CD8-positive, alpha-beta memory T cell (primary cell): ENCODE data around the gene VEZF1. TPM values are rescaled to one million over a fixed set of nuclear protein-coding genes. Genes with fewer than 3 reads are reported as not detected.
"Not testable (repeated sequence)": the region's sequence is repeated elsewhere in the genome, so short reads cannot be mapped to it uniquely, and the experiment has no call there.

ENCODE experiments used
- CTCF ChIA-PET: fragments of 350-600 bp; sonication (Branson Sonifier 250); formaldehyde crosslinking; loops from one replicate; lab custom pipeline; 2021; ENCODE audit warnings: antibody characterized with exemption; lab: Charles Lee
- POLR2A ChIA-PET: fragments of 350-600 bp; sonication (Branson Sonifier 250); formaldehyde crosslinking; loops from one replicate; lab custom pipeline; 2021; ENCODE audit warnings: antibody characterized with exemption; lab: Charles Lee
- DNase-seq, 5 donors: peaks; one replicate each; pipeline versions ENCODE4 v3.0.0 to v3.0.0-alpha.2; 2020 to 2022; ENCODE audit warnings: mixed read lengths in 1 of 5
- H3K27ac ChIP-seq: one replicate; pipeline ENCODE4 v1.7.0; 2013; ENCODE audit warnings: low read depth, mild to moderate bottlenecking, low read length, moderate library complexity
- H3K27me3 ChIP-seq: 2 replicates; pipeline ENCODE4 v1.7.0; 2013; ENCODE audit warnings: low read length, mild to moderate bottlenecking; ENCODE audit not compliant: insufficient read depth, poor library complexity, severe bottlenecking
- H3K36me3 ChIP-seq: 2 replicates; pipeline ENCODE4 v1.7.0; 2013; ENCODE audit warnings: mild to moderate bottlenecking, low read length, moderate library complexity; ENCODE audit not compliant: insufficient read depth
- H3K4me1 ChIP-seq: 2 replicates; pipeline ENCODE4 v1.7.0; 2013; ENCODE audit warnings: mild to moderate bottlenecking, low read length, moderate library complexity; ENCODE audit not compliant: insufficient read depth
- H3K4me3 ChIP-seq: 2 replicates; pipeline ENCODE4 v1.7.0; 2013; ENCODE audit warnings: mild to moderate bottlenecking, low read length
- H3K9me3 ChIP-seq: 2 replicates; pipeline ENCODE4 v1.7.0; 2013; ENCODE audit warnings: mild to moderate bottlenecking, low read length
- H3K27ac Mint-ChIP-seq, 8 donors: one replicate each; pipeline ENCODE4 v1.8.0; 2020 to 2021; ENCODE audit warnings: mixed read lengths in 8 of 8, mild to moderate bottlenecking in 6 of 8, inconsistent platforms in 3 of 8, moderate library complexity in 3 of 8
- H3K27me3 Mint-ChIP-seq, 2 donors: one replicate each; pipeline ENCODE4 v1.8.0; 2020 to 2021; ENCODE audit warnings: mixed read lengths in 2 of 2, mild to moderate bottlenecking in 1 of 2, moderate library complexity in 1 of 2
- H3K36me3 Mint-ChIP-seq, 3 donors: one replicate each; pipeline ENCODE4 v1.8.0; 2020 to 2021; ENCODE audit warnings: mixed read lengths in 3 of 3, inconsistent platforms in 1 of 3, mild to moderate bottlenecking in 1 of 3
- H3K4me1 Mint-ChIP-seq, 3 donors: one replicate each; pipeline ENCODE4 v1.8.0; 2020 to 2021; ENCODE audit warnings: mixed read lengths in 3 of 3, inconsistent platforms in 1 of 3, mild to moderate bottlenecking in 1 of 3
- H3K4me3 Mint-ChIP-seq, 7 donors: one replicate each; pipeline ENCODE4 v1.8.0; 2020 to 2021; ENCODE audit warnings: mixed read lengths in 7 of 7, mild to moderate bottlenecking in 6 of 7, moderate library complexity in 4 of 7, inconsistent platforms in 2 of 7
- H3K9me3 Mint-ChIP-seq, 5 donors: one replicate each; pipeline ENCODE4 v1.8.0; 2020 to 2022; ENCODE audit warnings: mixed read lengths in 5 of 5, mild to moderate bottlenecking in 3 of 5, moderate library complexity in 2 of 5, inconsistent platforms in 1 of 5
- polyA plus RNA-seq: library from polyadenylated mRNA; unstranded; fragments of 300-500 nt; fragmentation: Illumina TruSeq; gene quantifications from one replicate; pipeline ENCODE4 v1.2.3, GENCODE V29; 2021
- total RNA-seq, 2 experiments: library from RNA; stranded (reverse); gene quantifications; one replicate each; pipeline ENCODE4 v1.2.3, GENCODE V29; 2021

The VEZF1 gene
- total and polyA plus RNA-seq, 3 experiments from 2014 or later, result 29.1 to 50.8 (median 29.5) TPM

DNA sequence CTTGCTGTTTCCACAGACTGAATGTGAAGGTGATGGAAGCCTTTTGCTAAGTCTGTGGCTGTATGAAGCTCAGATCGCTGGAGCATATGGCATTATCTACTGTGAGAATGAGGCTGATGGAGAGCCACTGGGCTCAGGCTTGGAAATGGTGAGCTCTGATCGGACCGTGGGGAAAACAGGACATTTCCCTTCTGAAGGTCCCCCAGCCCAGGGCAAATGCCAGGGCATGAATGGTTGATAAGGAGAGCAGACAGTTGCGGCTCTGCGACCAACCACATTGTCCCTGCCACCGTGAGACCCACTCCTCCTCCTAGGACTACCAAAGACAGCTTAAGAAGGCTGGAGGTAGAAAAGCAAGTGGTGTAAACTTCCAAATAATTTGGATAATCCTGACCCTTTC, 28.1 kb downstream of the VEZF1 start:
- Mint-ChIP-seq H3K4me1 (peaks cover 12 to 22% (median 14%) of the 10 kb centered on the region in 3 donors), H3K4me3 (no peak overlapping the region), H3K27ac (peak overlapping the region in 1 of 8 donors; percentile 66), H3K36me3 (peaks cover 0 to 6% (median 0%) of the 10 kb centered on the region in 3 donors), H3K27me3 (peaks cover 31 to 43% of the 10 kb centered on the region in 2 donors), H3K9me3 (no peaks in the 10 kb centered on the region)
- Histone ChIP-seq H3K27me3 (peaks cover 10% of the 10 kb centered on the region), H3K4me3 (no peak overlapping the region), H3K4me1 (peaks cover 14% of the 10 kb centered on the region), H3K36me3 (no peaks in the 10 kb centered on the region), H3K9me3 (no peaks in the 10 kb centered on the region), H3K27ac (no peak overlapping the region)
- POLR2A ChIA-PET, result no interaction called here
- DNase-seq, result no peak
- CTCF ChIA-PET, result interaction anchor here (0.9 to 1.0 kb wide), 2 partner anchors 12 to 38 kb away, joined by 3 read pairs; no protein-coding TSS in a partner anchor

GRCh38 chr17:57958391-57958790, 29.7 kb downstream of the VEZF1 start:
- Mint-ChIP-seq H3K4me1 (peaks cover 12 to 32% (median 17%) of the 10 kb centered on the region in 3 donors), H3K27me3 (peaks cover 35 to 36% of the 10 kb centered on the region in 2 donors)
- H3K9me3 ChIP-seq, POLR2A ChIA-PET, H3K27ac Mint-ChIP-seq, H3K36me3 ChIP-seq, H3K4me3 Mint-ChIP-seq, H3K4me3 ChIP-seq, DNase-seq, H3K36me3 Mint-ChIP-seq, H3K27ac ChIP-seq, H3K9me3 Mint-ChIP-seq: not testable (repeated sequence)
- H3K4me1 ChIP-seq, result peaks cover 14% of the 10 kb centered on the region
- H3K27me3 ChIP-seq, result peaks cover 10% of the 10 kb centered on the region
- CTCF ChIA-PET, result interaction anchor here (1.0 kb wide), 1 partner anchor 66 kb away, joined by 3 read pairs; no protein-coding TSS in a partner anchor

DNA sequence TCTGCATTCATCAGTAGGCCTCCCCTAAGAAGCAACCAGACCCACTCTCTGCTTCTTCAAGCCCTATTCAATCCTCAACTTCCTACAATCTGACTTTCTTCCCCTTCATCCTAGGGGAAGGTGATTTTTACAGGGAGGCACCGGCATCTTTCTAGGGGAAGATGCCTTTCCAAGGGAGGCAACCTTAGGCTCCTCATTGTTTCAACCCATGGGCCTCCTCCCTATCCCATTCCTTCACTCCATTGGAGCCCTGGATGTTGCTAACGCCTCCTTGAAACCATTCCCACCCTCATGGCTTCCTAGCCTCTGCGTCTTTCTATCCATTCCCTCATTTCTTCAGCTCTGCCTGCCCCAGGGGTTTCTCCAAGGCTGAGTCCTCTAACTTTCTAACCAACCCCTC, 30.2 kb downstream of the VEZF1 start:
- Mint-ChIP-seq H3K36me3 (peaks cover 0 to 6% (median 0%) of the 10 kb centered on the region in 3 donors), H3K9me3 (no peaks in the 10 kb centered on the region), H3K4me1 (peaks cover 12 to 32% (median 18%) of the 10 kb centered on the region in 3 donors), H3K4me3 (peak overlapping the region in 2 of 7 donors; percentile 18 to 52), H3K27me3 (peaks cover 35 to 36% of the 10 kb centered on the region in 2 donors), H3K27ac (peak overlapping the region in 1 of 8 donors; percentile 5)
- no peaks in the 10 kb centered on the region for H3K9me3 ChIP-seq
- H3K27me3 ChIP-seq, result peaks cover 10% of the 10 kb centered on the region
- no peak overlapping the region for H3K4me3 ChIP-seq
- POLR2A ChIA-PET, result no interaction called here
- CTCF ChIA-PET, result interaction anchor here (1.0 kb wide), 1 partner anchor 66 kb away, joined by 3 read pairs; no protein-coding TSS in a partner anchor
- peaks cover 14% of the 10 kb centered on the region for H3K4me1 ChIP-seq
- DNase-seq, result no peak
- no peak overlapping the region for H3K27ac ChIP-seq
- no peaks in the 10 kb centered on the region for H3K36me3 ChIP-seq

- ChIA-PET POLR2A (interaction anchor here (1.1 kb wide), 1 partner anchor 50 kb away, joined by 4 read pairs; the partner anchor contains the start of gene SRSF1), CTCF (interaction anchor here (0.8 to 3.9 kb wide), 2 partner anchors 16 to 43 kb away, joined by 3 to 19 read pairs; no protein-coding TSS in a partner anchor)
- H3K4me1 Mint-ChIP-seq, result peaks cover 12 to 37% (median 18%) of the 10 kb centered on the region in 3 donors
- H3K27ac ChIP-seq, result no peak overlapping the region
- DNase-seq, result no peak
- H3K4me1 ChIP-seq, result peaks cover 14% of the 10 kb centered on the region
- peak overlapping the region in 2 of 7 donors; percentile 18 to 52 for H3K4me3 Mint-ChIP-seq
- H3K9me3 Mint-ChIP-seq, result no peaks in the 10 kb centered on the region
- H3K27ac Mint-ChIP-seq, result peak overlapping the region in 1 of 8 donors; percentile 5
- H3K4me3 ChIP-seq, result no peak overlapping the region
- peaks cover 29 to 34% of the 10 kb centered on the region in 2 donors for H3K27me3 Mint-ChIP-seq
- H3K27me3 ChIP-seq, result peaks cover 10% of the 10 kb centered on the region
- H3K36me3 Mint-ChIP-seq, result peaks cover 0 to 6% (median 0%) of the 10 kb centered on the region in 3 donors
- no peaks in the 10 kb centered on the region for H3K36me3 ChIP-seq
- H3K9me3 ChIP-seq, result no peaks in the 10 kb centered on the region
Observed at GRCh38 chr17:57957120-57957850, 30.8 kb downstream of the VEZF1 start.

DNA sequence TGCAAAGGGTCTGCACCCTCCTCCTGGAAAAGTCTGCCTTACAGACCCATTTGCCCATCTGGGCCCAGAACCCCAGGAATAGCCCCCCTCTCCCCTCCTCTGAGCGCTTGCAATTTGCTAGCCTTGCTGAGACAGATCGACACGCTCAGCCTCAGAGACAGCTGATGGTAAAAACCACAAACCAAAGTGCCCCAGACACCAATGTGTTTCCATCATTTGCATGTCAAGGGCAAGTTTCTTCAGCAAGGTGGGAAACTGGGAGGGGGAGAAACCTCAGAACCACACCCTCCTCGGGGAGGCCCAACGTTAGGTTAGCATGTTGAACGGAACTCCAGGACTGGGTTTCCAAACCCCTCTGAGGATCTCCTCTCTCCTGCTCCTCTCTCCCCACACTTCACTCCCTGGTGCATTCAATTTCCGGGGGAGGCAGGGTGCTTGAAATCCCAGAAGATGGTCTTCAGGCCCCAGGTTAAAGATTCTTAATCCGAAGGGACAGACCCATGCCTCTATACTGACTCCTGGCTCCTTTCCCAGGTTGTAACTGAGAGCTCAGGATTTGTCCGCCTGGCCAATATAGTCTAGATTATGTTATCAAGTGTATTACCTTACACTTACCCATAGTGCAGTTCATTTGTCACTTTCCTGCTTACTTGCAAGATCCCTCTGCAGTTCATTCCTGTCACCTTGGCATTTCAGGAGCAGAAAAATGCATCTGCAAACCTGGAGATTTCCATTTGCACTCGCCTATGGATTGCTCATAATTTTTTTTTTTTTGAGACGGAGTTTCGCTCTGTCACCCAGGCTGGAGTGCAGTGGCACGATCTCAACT, 31.5 kb downstream of the VEZF1 start:
- Histone ChIP-seq H3K4me1 (peaks cover 14% of the 10 kb centered on the region), H3K27me3 (peaks cover 10% of the 10 kb centered on the region), H3K4me3 (peak overlapping the region; percentile 68), H3K36me3 (no peaks in the 10 kb centered on the region), H3K27ac (no peak overlapping the region), H3K9me3 (no peaks in the 10 kb centered on the region)
- Mint-ChIP-seq H3K27me3 (peaks cover 24 to 32% of the 10 kb centered on the region in 2 donors), H3K9me3 (no peaks in the 10 kb centered on the region), H3K36me3 (peaks cover 0 to 6% (median 0%) of the 10 kb centered on the region in 3 donors), H3K27ac (peak overlapping the region in 4 of 8 donors; percentile 2 to 78 (median 37)), H3K4me3 (peak overlapping the region; percentile 77 to 93 (median 79)), H3K4me1 (peaks cover 12 to 37% (median 18%) of the 10 kb centered on the region in 3 donors)
- peak; percentile 31 to 72 (median 54) for DNase-seq
- ChIA-PET POLR2A (interaction anchor here (0.8 to 1.6 kb wide), 4 partner anchors 10 to 50 kb away, joined by 3 to 6 read pairs (median 4); partner anchors contain the start of gene SRSF1), CTCF (interaction anchor here (0.8 to 3.9 kb wide), 5 partner anchors 10 to 99 kb away, joined by 3 to 19 read pairs (median 3); no protein-coding TSS in a partner anchor)

DNA sequence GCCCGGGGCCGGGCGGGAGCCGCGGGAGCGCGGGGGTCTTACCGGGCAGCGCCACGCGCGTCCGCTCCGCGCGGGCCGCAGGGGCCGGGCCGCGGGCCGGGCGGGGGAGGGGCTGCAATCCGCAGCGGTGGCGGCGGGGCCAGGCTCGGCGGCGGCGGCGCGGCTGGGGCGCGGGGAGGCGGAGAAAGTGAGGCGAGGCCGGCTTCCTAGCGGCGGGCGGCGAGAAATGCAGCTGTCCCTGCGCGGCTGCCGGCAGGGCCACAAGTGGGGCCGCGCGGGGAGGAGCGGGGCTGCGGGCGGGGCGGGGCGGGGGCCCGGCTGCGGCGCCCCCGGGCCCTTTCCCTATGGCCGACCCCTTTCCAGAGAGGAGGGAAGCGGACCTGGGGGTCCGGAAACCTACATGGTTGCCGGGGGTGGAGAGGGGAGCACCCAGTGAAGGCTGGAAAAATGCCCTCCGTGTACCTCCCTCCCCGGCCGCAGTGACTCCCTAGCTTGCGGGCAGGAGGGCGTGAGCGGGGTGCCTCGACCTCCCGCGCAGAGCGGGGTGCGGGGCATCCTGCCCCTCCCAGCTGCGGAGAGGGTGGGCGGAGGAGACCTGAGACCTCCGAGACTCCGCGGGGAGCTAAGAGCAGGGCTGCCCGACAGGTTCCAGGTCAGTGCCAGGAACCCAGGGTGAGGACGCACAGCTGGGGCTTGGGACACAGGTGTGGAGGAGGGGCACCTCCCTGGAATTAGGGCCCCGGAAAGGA, 32.7 kb downstream of the VEZF1 start, which contains the start of gene CUEDC1:
Gene CUEDC1, minus strand, starts transcription at position 230 of the 749 bp plus-strand sequence. CDS start 69,848 bp downstream, outside the sequence.
- no peak within 1 kb of the TSS for H3K27ac ChIP-seq
- peaks cover 10% of the 10 kb centered on the region for H3K27me3 ChIP-seq
- peaks cover 18 to 43% (median 19%) of the 10 kb centered on the region in 3 donors for H3K4me1 Mint-ChIP-seq
- peak; percentile 45 to 68 (median 46) for DNase-seq
- H3K9me3 Mint-ChIP-seq, result no peaks in the 10 kb centered on the region
- no peaks in the 10 kb centered on the region for H3K9me3 ChIP-seq
- H3K27me3 Mint-ChIP-seq, result peaks cover 19 to 26% of the 10 kb centered on the region in 2 donors
- peak within 1 kb of the TSS; percentile 77 to 93 (median 79) for H3K4me3 Mint-ChIP-seq
- H3K36me3 Mint-ChIP-seq, result peaks cover 0 to 6% (median 0%) of the 10 kb centered on the region in 3 donors
- peak within 1 kb of the TSS; percentile 68 for H3K4me3 ChIP-seq
- POLR2A ChIA-PET, result interaction anchor here (0.8 to 1.6 kb wide), 3 partner anchors 8 to 44 kb away, joined by 3 to 6 read pairs (median 4); no protein-coding TSS in a partner anchor
- H3K27ac Mint-ChIP-seq, result peak within 1 kb of the TSS in 5 of 8 donors; percentile 8 to 88 (median 66)
- CTCF ChIA-PET, result interaction anchor here (1.0 to 3.9 kb wide), 5 partner anchors 31 to 98 kb away, joined by 3 to 19 read pairs (median 6); partner anchors contain the start of gene SRSF1
- peaks cover 14% of the 10 kb centered on the region for H3K4me1 ChIP-seq
- H3K36me3 ChIP-seq, result no peaks in the 10 kb centered on the region
